Forelimb muscle (tissue), 1 donor: ENCODE measurements around the gene PLXND1. TPM values are rescaled to one million over a fixed set of nuclear protein-coding genes. Genes with fewer than 3 reads are reported as not detected.

Source experiments
- DNase-seq: peaks from one replicate; pipeline ENCODE4 v3.0.0-alpha.2; 2013; ENCODE audit warnings: low read depth
- polyA plus RNA-seq: library from polyadenylated mRNA; unstranded; fragments of 120-200 nt; gene quantifications from one replicate; pipeline ENCODE4 v1.2.1, GENCODE V29; 2013; ENCODE audit not compliant: insufficient read length

Gene PLXND1
- polyA plus RNA-seq, 1 donor, result 110 TPM

DNA sequence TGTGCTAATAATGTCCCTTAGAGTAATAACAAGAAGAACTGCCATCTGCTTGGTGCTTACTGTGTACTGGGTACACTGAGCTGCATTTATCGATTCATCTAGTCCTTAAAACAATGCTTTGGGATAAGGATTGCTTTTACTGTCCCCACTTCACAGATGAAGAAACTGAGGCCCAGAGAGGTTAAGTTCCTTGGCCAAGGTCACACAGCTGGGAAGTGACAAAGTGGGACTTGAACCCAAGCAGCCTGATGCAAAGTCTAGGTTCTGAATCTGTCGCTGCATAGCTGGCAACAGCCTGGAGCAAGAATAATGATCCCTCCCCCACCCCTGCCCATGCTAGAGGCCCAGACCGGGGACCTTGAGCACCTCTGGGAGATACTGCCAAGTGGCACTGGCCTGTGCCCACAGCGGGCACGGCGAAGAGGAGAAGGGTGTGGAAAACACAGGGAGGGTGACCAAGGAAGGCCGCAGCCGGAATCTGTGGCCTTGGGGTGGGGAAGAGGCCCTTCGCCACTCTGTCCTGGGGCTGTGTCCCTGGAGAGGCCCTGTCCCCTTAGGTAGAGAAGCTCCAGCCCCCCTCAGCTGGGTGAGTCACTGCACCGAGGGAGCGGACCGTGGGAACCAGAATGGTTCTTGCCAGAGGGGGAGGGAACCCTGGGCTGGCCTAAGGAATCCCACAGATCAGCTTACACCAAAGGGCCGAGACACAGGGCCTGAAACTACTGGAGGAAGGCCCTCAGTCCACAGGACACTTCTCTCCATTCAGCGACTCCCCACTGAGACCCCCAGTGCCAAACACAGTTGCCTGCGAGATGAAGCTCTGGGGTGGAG is 3.5 kb downstream of the PLXND1 start:
- no peak for DNase-seq

DNA sequence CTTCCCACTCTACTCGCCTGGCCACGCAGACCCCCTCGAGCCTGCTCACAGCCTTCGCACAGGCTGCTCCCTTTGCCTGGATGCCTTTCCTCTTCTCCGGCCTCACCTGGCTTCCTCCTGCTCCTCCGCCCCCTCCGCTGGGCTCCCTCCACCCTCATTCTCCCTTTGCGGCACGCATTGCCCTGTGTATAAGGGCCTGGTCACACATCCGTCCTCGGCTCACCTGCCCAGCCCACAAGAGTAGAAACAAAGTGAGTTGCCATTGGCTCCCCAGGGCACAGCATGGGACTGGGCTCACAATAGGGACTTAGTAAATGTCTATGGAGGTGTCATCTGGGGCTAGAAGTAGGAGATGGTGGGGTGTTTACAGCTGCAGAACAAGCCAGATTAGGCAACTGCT is 4.2 kb downstream of the PLXND1 start:
- no peak for DNase-seq

DNA sequence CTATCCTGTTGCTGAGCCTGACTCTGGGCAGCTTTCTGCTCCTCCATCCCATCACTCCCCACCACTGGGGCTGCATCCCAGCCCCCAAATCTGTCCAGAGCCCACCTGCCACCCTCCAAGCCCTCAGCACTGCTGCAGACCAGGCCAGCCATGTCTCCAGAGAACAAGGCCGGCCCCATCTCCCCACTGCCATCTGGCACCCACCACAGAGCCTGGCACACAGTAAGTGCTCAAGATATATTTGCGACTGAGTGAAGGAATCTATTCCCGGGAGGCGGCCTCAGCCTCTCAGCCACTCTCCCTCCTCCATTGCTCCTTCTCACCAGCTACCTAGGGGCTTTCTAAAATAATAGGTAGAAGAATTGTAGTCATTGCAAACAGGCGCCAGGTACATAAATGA is 4.8 kb downstream of the PLXND1 start:
- DNase-seq, result no peak

DNA sequence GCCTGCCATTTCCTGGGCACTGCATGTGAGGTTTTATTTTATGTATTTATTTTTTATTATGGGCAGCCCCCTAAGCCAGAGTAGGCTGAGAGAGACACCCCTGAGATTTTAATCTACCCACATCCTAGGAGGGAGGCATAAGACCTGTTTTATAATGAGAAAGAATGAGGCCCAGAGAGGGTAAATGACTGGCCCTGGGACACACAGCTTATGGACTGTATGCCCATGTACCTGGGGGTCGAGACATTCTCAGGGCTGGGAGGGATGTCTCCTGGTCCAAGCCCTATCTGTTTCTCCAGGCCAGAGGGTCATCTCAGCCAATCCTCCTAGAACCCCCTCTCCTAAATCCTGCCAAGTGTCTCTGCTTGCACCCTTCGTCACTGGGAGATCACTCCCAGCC is 6.1 kb downstream of the PLXND1 start:
- no peak for DNase-seq

DNA sequence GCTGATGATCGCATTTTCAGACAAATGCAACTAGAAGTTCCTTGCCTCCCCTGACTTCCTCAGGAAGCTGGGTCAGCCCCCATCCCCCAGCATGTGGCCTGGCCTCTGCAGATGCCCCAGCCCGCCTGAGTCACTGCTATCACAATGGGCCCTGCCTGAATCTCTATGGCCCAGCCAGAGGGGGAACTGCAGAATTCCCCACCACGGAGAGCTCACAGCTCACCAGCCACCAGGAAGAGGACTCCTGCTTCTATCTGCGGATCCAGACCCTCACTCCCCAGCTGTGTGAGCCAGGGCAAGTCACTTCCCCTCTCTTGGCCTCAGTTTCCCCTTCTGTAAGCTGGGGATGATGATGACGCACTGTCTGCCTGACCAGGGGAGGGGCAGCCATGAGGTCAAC is 6.9 kb downstream of the PLXND1 start:
- no peak for DNase-seq

DNA sequence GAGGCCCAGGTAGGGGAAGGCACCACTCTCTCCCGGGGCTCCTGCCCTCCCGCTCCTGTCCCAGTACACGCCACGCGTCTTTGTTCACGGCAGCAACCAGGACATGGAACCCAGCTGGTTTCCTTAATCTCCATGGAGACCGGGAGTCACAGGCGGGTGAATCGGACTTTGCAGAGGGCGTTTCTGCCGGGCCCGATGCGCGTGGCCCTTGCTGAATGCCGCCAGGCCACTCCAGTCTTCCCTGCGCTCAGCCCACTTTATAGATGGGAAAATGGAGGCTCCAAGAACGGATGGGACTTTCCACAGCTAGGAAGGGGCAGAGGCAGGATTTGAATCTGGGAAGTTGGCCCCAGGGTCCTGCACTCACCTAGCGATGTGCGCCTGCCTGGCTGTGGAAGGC is 7.4 kb downstream of the PLXND1 start:
- no peak for DNase-seq

DNA sequence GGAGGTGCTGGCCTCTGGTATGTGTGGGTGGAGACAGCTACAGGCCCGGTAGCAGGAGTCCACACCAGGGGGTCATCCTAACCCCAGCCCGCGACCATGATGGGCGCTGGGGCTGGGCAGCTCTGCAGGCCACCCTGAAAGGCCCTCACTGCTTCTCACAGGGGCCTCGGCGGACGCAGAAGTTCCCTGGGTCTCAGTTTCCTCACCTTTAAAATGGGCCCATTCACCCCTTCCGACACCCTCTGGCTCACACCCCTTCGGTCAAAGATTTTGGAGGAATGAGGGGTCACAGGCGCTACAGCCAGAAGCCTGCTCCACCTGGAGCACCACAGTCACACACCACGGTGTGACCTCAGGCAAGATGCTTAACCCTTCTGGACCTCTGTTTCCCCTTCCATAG is 8.0 kb downstream of the PLXND1 start:
- DNase-seq, result no peak

DNA sequence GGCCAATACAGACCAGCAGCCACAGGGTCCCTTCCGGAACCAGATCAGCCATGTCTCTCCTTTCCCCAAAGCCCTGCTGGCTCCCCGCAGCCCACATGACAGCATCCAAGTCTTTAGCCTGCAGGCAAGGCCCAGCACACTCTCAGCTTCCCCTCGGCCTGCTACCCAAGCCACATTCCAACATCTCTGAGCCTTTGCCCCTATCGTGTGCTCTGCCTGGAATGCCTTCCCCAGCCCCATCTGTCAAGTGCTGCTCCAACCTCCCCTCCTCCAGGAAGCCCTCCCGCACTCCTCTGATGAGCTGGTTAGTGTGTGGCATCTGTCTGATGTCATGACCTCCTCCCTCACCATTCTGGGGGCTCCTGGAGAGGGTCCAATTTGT is 8.5 kb downstream of the PLXND1 start:
- no peak for DNase-seq

DNA sequence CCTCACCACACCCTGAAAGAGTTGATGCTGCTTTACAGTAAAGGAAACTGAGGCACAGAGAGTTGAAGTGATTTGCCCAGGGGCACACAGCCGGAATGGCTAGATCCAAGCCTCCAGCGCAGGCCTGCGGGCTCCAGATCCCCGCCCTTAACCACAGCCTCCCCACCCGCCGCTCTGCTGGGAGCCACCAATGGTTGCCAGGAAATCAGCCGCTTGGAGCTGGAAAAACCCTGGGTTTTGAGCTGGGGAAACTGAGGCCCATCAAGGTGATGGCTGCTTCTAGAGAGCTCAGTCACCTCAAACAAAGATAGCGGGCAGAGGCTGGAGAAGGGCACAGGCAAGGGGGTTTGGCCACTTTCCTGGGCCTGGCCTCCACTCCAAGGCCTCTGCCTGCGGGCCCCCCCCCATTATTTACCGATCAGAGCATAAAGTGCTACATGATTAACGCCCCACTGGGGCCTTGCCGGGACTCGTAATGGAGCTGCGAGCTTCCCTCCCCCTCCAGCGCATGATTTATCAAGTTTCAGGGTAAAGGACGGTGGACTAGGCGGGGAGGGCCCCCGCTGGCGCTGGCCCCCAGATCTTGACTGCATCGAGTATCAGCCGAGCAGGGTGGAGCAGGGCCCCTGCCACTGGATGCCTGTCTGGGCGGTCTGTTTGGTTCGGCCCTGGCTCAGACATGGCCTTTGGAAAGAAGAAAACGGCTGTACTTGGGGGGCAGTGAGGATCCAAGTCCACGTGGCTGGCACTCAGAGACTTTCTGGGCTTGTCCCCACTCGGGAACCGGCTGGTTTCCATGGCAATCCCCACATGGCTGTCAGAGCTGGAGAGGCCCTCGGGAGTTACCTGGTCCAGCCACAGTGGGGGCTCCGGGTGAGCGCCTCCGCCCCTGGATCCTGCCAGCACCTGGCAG is 9.1 kb downstream of the PLXND1 start:
- no peak for DNase-seq

DNA sequence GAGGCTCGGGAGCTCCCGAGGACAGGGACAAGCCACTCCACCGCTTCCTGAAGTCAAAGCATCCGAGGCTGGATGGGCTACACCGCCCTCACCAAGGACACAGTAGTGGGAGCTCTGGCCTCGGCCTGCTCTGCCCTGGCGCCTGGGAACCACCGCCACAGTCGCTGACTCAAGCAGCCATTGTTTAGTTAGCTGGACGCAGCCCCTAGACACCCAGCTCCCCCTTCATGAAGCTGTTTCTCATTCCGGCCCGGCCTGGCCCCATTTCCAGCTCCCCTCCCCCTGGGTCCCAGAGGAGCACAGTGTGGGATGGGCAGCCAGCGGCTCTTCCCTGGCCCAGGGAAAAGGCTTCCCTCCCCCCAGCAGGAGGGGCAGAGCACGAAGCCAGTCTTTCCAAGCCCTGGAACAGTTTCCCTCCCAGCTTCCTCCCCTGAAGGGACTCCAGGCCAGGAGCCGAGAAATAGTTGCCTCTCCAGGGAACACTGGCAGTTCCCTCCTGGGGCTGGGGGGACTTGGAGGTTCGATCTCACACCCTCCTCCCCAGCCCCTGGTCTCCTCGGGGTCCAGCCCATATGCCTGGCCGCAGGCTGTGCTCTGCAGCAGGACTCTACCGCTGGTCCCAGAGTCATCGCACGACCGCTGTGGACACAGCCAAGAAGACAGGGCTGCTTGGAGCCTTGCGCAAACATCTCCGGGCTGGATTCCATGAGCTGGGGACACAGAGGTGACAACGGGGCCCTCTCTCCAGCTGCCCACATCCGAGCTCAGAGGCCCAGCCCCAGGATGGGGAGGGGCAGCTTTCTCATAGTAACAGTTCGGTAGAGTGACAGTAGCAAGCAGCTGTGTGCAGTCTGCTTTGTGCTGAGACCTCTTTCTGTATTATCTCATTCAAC is 10.0 kb downstream of the PLXND1 start:
- DNase-seq, result no peak

DNA sequence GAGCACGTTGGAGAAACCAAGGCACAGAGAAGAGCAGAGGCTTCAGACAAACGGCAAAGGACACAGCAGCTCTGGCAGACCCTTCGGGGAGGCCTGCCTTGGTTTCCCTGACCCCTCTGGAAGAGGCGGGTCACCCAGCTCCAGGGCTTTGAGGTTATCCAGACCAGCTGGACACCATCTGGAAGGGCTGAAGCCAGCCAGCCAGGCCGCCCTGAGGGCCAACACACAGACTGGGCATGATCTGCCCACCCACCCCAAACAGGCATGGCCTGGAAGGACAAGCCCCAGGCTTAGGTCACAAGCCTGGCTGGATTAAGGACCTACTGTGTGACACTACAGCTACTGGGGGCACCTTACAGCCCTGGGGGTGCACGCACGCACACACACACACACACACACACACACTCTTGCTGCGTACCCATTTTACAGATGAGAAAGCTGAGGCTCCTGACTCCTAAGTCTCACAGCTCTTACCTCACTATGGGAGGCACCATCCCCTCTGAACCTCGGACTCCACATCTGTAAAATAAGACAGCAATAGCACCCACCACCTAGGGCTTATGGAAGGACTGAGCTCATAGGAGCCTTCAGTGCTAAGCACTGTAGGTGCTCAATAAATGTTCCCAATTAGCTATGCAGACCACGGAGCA is 10.8 kb downstream of the PLXND1 start:
- DNase-seq, result no peak

DNA sequence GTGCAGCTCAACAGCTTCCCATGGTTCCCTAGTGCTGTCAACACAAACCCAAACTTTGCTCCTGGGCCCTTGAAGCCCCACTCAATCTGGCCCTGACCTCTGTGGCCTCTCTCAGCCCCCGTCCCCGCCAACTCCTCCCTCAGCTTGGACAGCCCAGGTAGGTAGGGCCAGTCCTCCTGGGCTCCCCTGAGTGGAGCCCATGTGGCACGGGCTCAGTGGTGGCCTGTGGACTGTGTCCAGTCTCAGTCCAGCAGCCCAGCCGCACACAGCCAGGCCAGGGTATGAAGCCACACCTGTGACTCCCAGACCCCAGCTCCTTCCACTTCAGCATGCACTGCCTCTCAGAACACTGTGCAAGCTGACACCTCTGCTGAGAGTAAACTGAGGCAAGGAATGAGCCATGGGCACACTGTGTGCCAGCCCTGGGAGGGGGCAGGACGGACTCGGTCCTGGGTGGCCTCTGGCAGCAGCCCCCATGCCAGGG is 11.5 kb downstream of the PLXND1 start:
- no peak for DNase-seq

DNA sequence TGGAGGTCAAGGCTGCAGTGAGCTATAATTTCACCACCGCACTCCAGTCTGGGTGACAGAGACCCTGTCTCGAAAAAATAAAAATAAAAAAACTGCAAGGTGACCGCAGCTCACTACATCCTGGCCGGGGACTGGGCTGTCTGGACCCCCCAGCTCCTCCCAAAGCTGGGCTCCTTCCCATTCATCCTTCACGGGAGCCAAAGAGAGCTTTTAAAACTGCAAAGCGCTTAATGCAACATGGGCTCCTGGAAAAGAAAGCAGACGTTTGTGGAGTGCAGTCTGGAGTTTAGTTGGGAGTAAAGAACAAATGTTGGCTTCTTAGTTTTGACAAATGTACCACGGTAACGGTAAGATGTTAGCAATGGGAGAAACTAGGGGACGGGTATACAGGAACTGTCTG is 12.1 kb downstream of the PLXND1 start:
- no peak for DNase-seq

DNA sequence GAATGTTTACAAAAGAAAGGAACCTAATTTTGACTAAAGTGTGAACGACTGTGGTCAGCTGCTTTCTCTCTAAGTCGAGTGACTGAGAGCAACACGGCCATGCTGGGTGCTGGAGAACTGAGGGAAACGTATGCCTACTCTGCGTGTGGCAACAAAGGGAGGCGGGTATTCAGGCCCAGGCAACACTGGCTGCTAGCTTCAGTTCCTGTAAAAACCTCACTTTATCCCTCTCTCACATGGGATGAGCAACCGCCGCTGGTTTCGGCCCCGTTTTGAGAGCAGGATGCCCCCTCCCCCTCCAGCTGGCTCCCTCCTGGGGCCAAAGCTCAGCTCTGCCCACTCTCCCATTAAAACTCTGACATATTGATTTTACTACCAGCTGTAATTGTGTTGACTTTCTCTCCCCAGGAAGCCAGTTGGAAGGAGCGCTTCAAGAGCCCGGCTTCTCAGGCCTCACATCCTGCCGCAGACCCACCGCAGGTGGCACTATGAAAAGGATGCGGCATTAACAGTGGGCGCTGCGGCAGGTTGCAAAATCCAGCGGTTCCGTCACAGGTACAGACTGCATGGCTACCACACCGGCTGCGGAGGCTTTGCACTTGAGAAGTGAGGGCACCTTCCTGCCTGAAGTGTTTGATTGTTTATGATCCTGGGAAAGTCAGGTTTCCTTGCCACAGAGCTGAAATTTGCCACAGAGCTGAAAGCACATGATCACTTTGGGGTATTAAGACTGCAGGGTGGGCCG is 12.7 kb downstream of the PLXND1 start:
- DNase-seq, result no peak

DNA sequence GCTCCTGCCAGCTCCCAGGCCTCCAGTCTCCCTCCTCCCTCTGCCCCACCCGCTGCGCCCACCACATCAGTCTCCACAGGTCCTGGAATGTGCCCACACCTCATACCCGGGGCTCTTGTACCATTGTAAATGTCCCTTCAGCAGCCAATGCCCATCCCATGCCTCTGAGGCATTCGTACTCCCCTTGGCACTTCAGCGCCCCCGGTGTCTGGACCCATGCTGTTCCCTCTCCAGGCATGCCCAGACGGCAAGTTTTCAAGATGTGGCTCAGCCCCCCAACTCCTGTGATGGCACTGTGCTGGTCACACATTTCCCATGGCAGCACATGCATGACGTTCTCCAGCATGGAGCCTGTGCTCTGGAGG is 13.3 kb downstream of the PLXND1 start:
- DNase-seq, result no peak

DNA sequence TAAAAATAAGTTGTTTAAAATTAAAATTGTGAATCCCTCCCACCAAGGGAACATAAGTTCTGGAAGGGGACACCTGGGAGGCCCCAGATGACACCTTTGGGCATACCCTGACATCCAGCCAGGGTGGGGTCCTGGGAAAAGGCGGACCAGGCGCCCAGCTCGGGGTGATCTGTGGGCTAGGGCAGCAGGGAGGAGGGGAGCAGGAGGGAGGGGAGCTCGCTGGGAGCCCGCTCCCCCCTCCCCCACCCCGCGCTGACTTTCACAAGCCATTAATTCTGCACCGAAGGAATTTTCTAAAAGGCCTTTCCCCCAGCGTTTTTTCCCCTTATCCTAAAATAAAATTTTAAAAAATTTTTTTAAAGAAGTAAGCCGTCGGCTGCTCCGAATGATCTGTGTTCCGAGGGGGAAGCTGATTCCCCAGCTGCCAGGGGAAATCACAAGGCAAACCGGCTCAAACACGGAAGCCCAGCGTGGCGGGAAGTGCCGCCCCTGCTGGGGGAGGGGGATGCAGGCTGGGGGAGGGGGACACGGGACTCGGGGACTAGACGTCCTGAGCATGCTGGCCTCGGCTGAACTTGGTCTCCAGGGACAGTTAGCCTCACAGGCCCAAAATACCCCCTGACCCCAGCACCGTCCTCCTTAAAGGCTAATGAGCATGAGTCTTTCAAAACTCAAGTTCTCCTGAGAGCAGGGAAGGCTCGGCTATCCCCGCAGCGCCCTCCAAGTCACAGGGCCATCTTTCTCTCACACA is 13.9 kb downstream of the PLXND1 start:
- no peak for DNase-seq

DNA sequence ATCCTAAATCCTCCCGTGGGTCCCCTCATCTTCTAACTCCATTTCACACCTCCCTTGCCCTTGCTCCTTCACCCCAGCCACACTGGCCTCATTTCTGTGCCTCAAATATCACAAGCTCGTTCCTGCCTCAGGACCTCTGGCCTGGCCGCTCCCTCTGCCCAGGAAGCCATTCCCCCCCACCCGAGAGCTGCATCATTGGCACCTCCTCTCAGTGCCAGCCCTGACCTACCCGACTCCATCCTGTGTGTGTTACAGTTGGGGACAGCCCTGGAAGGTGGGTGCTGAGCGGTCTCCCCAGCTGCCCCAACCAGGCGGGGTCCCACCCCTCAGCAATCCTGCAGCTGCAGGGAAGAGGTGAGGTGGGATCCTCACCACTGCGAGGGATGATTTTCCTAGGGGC is 14.5 kb downstream of the PLXND1 start:
- no peak for DNase-seq

DNA sequence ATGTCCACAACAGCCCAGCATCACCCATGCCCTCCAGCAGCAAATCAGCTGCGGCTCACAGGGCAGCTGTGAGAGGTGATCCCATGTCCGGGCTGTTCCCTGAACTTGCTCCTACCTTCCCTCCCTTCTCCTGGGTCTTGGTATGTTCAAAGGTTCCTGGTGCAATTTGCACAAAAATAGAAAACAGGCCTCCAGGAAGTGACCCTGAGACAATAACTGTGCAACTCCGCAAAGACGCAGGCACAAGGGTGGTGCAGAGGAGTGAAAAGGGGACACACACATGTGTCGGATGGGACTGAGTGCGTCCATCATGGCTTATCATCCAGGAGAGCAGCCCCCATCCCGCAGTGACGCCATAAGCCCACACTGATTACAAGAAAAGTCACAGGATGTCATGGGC is 16.3 kb downstream of the PLXND1 start:
- no peak for DNase-seq

DNA sequence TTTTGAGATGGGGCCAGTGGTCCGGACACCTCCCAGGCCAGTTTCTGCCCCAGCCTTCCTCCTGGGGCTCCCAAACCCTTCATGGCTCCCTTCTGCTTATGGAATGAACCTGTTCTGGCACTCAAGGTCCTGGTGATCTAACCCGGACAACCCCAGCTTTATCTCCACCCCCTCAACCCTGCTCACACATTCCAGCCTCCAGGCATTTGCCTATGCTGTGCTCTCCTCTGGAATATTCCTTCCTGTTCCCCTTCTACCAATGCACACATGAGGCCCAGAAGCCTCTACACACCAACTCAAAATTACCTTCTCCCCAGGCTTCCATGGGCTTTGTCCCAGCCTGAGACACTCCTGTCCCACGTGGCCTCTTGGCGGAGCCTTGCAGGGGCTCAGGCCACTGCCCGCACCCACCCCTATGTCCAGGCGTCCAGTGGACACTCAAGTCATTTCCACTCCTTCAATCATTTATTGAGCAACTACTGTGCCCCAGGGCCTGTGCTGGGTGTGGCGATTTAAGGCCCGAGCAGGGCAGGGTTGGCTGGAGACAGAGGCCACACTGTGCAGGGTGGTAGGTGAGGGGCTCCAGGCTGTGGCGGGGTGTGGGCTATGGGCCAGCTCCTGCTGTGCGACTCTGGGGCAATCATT is 18.8 kb downstream of the PLXND1 start:
- no peak for DNase-seq
